Endothelial cell of umbilical vein (primary cell): Measurements from ENCODE around the gene SH3TC1. TPM values are rescaled to one million over a fixed set of nuclear protein-coding genes. Genes with fewer than 3 reads are reported as not detected.

ENCODE experiments used
- BruUV-seq: library from RNA; stranded (reverse); fragments of 400-500 nt; replicated peaks from 2 replicates; lab custom pipeline; 2021; lab: Mats Ljungman, UMichigan
- CTCF ChIA-PET: fragments of 300-600, 350-600 bp; sonication (Branson Sonifier 250); formaldehyde crosslinking; loops from one replicate; lab custom pipeline; 2021; ENCODE audit warnings: antibody characterized with exemption, inconsistent platforms; lab: Charles Lee
- POLR2A ChIA-PET: fragments of 300-600, 350-600 bp; sonication (Branson Sonifier 250); formaldehyde crosslinking; loops from one replicate; lab custom pipeline; 2021; ENCODE audit warnings: antibody characterized with exemption, inconsistent platforms; lab: Charles Lee
- DNase-seq: peaks from one replicate; pipeline ENCODE4 v3.0.0-alpha.2; 2011; ENCODE audit warnings: low read depth, low spot score
- FAIRE-seq: peaks from 2 replicates; lab custom pipeline; 2011; peaks lifted over from hg19 to GRCh38; lab: Jason Lieb, UNC
- H2AFZ ChIP-seq: 2 replicates; pipeline ENCODE4 v1.6.0; 2012; ENCODE audit warnings: low read depth, low read length, control low read depth, inconsistent platforms
- H3K27ac ChIP-seq: 2 replicates; pipeline ENCODE4 v1.5.1; 2011; ENCODE audit warnings: low read depth, mild to moderate bottlenecking, control low read depth, low read length, moderate library complexity; ENCODE audit not compliant: insufficient read depth
- H3K27me3 ChIP-seq, 2 experiments: 2 replicates each; pipeline versions ENCODE4 v1.6.0 to v1.6.1; 2011; ENCODE audit warnings: low read length in 2 of 2, mixed read lengths in 1 of 2; ENCODE audit not compliant: control insufficient read depth in 2 of 2, insufficient read depth in 2 of 2
- H3K36me3 ChIP-seq, 2 experiments: 2 replicates in 1 of 2; 3 replicates in 1 of 2; pipeline ENCODE4 v1.5.1; 2011; ENCODE audit warnings: low read length in 2 of 2, mild to moderate bottlenecking in 1 of 2, moderate library complexity in 1 of 2; ENCODE audit not compliant: control insufficient read depth in 2 of 2, insufficient read depth in 2 of 2; ENCODE audit errors: extremely low read depth in 1 of 2
- H3K4me1 ChIP-seq: 3 replicates; pipeline ENCODE4 v1.5.1; 2011; ENCODE audit warnings: mild to moderate bottlenecking, low read length; ENCODE audit not compliant: control insufficient read depth, insufficient read depth; ENCODE audit errors: extremely low read depth
- H3K4me2 ChIP-seq: 2 replicates; pipeline ENCODE4 v1.6.1; 2011; ENCODE audit warnings: low read length, control low read depth, mixed read lengths; ENCODE audit not compliant: insufficient read depth
- H3K4me3 ChIP-seq, 3 experiments: fragments of 200-600 bp in 1 of 3; sonication (generic), shearing (Covaris generic) in 1 of 3; replicated peaks in 1 of 3; 2 replicates each; pipeline ENCODE4 v1.5.1; 2011 to 2016; ENCODE audit warnings: control low read depth in 3 of 3, low read length in 3 of 3, mild to moderate bottlenecking in 2 of 3, inconsistent platforms in 1 of 3, low read depth in 1 of 3, moderate library complexity in 1 of 3; ENCODE audit not compliant: insufficient read depth in 1 of 3
- H3K79me2 ChIP-seq: 2 replicates; pipeline ENCODE4 v1.6.0; 2012; ENCODE audit warnings: low read length, inconsistent platforms; ENCODE audit not compliant: control insufficient read depth, insufficient read depth
- H3K9ac ChIP-seq: replicated peaks from 2 replicates; pipeline ENCODE3; 2011; ENCODE audit warnings: low read length, control low read depth; ENCODE audit not compliant: insufficient read depth; ENCODE audit errors: extremely low read depth
- H3K9me1 ChIP-seq: replicated peaks from 3 replicates; pipeline ENCODE4 v1.6.0; 2011; ENCODE audit warnings: mild to moderate bottlenecking, low read length; ENCODE audit not compliant: control insufficient read depth, insufficient read depth; ENCODE audit errors: extremely low read depth
- H3K9me3 ChIP-seq: replicated peaks from 2 replicates; pipeline ENCODE4 v1.5.1; 2012; ENCODE audit warnings: low read length, inconsistent platforms; ENCODE audit not compliant: control insufficient read depth, insufficient read depth
- H4K20me1 ChIP-seq: replicated peaks from 2 replicates; pipeline ENCODE3; 2011; ENCODE audit warnings: mild to moderate bottlenecking, low read length; ENCODE audit not compliant: control insufficient read depth, insufficient read depth; ENCODE audit errors: extremely low read depth
- EZH2 ChIP-seq: IDR thresholded peaks from 2 replicates; pipeline ENCODE4 v1.6.1; 2012; ENCODE audit warnings: borderline replicate concordance, low read depth, mild to moderate bottlenecking, moderate library complexity, low read length, inconsistent platforms; ENCODE audit not compliant: severe bottlenecking
- FOS ChIP-seq: IDR thresholded peaks from 2 replicates; pipeline ENCODE4 v1.6.1; 2011; ENCODE audit warnings: mild to moderate bottlenecking, low read length, moderate library complexity, borderline replicate concordance; ENCODE audit not compliant: insufficient read depth
- JUN ChIP-seq: IDR thresholded peaks from 2 replicates; pipeline ENCODE4 v1.6.1; 2011; ENCODE audit warnings: borderline replicate concordance, low read depth; ENCODE audit not compliant: insufficient read length, insufficient read depth
- MYC ChIP-seq: IDR thresholded peaks from one replicate; pipeline ENCODE4 v1.6.1; 2011; ENCODE audit warnings: mild to moderate bottlenecking, low read depth, low read length
- POLR2A ChIP-seq: IDR thresholded peaks from 2 replicates; pipeline ENCODE4 v1.6.1; 2012; ENCODE audit warnings: low read depth, mild to moderate bottlenecking, control low read depth, low read length
- POLR2AphosphoS5 ChIP-seq: IDR thresholded peaks from 2 replicates; pipeline ENCODE4 v1.6.1; 2012; ENCODE audit warnings: low read depth, mild to moderate bottlenecking, control low read depth, low read length, moderate library complexity; ENCODE audit not compliant: insufficient read depth
- dilution Hi-C: fragments of 300-500 bp; cut with MboI; formaldehyde crosslinking; loops from one replicate; pipeline ENCODE4 v1.15.0; 2019; ENCODE audit warnings: low sequenced_read_pairs; ENCODE audit not compliant: extremely low pct_ligation_motif_present
- intact Hi-C: fragments of 100-400 bp; cut with micrococcal nuclease; formaldehyde crosslinking; loops from one replicate; pipeline ENCODE4 v1.10.0; 2022
- polyA plus RNA-seq, 4 experiments: library from polyadenylated mRNA; depleted of rRNA in 3 of 4; stranded (reverse) in 3 of 4; unstranded in 1 of 4; fragments of >200 nt; gene quantifications; 2 replicates each; pipeline versions ENCODE4 v1.2.1 to v1.2.3, GENCODE V29; 2011 to 2012; ENCODE audit warnings: missing spikeins in 1 of 4
- total RNA-seq: library from RNA; stranded (reverse); gene quantifications from 2 replicates; pipeline ENCODE4 v1.2.3, GENCODE V29; 2021
- TF ChIP-seq, protein P1 (sequence below), 2 donors: IDR thresholded peaks; 1 replicate in 1 of 2; 2 replicates in 1 of 2; pipeline ENCODE4 v1.5.1; 2011; ENCODE audit warnings: low read length in 2 of 2, mild to moderate bottlenecking in 2 of 2, moderate library complexity in 2 of 2, control low read depth in 1 of 2, inconsistent platforms in 1 of 2, low read depth in 1 of 2; ENCODE audit not compliant: insufficient read depth in 1 of 2; ENCODE audit errors: extremely low read depth in 1 of 2
- TF ChIP-seq, protein P2 (sequence below): IDR thresholded peaks from 2 replicates; pipeline ENCODE4 v1.6.1; 2011; ENCODE audit not compliant: insufficient read depth, insufficient read length

The SH3TC1 gene
- total and polyA plus RNA-seq, 2 donors (not counting 3 experiments of a cell fraction or from before 2014, with no cell fraction given): 96.5 to 192 TPM

- Histone ChIP-seq H3K4me1 (no peaks in the 10 kb centered on the region), H3K36me3 (peaks cover 27 to 87% of the 10 kb centered on the region in 2 experiments), H3K4me3 (no peak overlapping the region), H3K9me3 (no peaks in the 10 kb centered on the region), H3K79me2 (peaks cover 2% of the 10 kb centered on the region), H3K9ac (no peak overlapping the region), H2AFZ (no peak overlapping the region), H3K27me3 (no peaks in the 10 kb centered on the region), H3K9me1 (no peaks in the 10 kb centered on the region), H3K27ac (no peak overlapping the region), H3K4me2 (no peak overlapping the region), H4K20me1 (no peaks in the 10 kb centered on the region)
- ChIA-PET POLR2A (no interaction called here), CTCF (interaction anchor here (2.9 kb wide), 1 partner anchor 39 kb away, joined by 31 read pairs; no protein-coding TSS in a partner anchor)
- dilution Hi-C loops: no loop called here
- DNase-seq (no peak), FAIRE-seq (no peak)
- intact Hi-C loops: no loop called here
- no TSS peak for BruUV-seq
- TF ChIP-seq EZH2 (no peak), POLR2AphosphoS5 (peak; percentile 39)
These were observed 16.8 kb downstream of the SH3TC1 start for GRCh38 chr4:8215641-8216442.

GRCh38 chr4:8216443-8217245, 17.6 kb downstream of the SH3TC1 start:
- no peaks in the 10 kb centered on the region for H3K79me2 ChIP-seq
- BruUV-seq: no TSS peak
- H3K4me1 ChIP-seq: no peaks in the 10 kb centered on the region
- H3K4me3 ChIP-seq: no peak overlapping the region
- no peak for DNase-seq
- ChIA-PET POLR2A (no interaction called here), CTCF (interaction anchor here (0.9 to 2.7 kb wide), 2 partner anchors 26 to 40 kb away, joined by 3 to 24 read pairs; no protein-coding TSS in a partner anchor)
- no peak for FAIRE-seq
- H2AFZ ChIP-seq: no peak overlapping the region
- dilution Hi-C loops (no loop called here), intact Hi-C loops (no loop called here)
- H3K36me3 ChIP-seq: peaks cover 29 to 91% of the 10 kb centered on the region in 2 experiments
- TF ChIP-seq EZH2 (no peak), POLR2A (no peak), JUN (no peak), POLR2AphosphoS5 (no peak), MYC (no peak), FOS (no peak)
- TF ChIP-seq, protein P1, sequence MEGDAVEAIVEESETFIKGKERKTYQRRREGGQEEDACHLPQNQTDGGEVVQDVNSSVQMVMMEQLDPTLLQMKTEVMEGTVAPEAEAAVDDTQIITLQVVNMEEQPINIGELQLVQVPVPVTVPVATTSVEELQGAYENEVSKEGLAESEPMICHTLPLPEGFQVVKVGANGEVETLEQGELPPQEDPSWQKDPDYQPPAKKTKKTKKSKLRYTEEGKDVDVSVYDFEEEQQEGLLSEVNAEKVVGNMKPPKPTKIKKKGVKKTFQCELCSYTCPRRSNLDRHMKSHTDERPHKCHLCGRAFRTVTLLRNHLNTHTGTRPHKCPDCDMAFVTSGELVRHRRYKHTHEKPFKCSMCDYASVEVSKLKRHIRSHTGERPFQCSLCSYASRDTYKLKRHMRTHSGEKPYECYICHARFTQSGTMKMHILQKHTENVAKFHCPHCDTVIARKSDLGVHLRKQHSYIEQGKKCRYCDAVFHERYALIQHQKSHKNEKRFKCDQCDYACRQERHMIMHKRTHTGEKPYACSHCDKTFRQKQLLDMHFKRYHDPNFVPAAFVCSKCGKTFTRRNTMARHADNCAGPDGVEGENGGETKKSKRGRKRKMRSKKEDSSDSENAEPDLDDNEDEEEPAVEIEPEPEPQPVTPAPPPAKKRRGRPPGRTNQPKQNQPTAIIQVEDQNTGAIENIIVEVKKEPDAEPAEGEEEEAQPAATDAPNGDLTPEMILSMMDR (IDR thresholded peaks at IDR 0.05; ENCODE audit: extremely low read depth in 1 of 2, insufficient read depth in 1 of 2, low read depth in 1 of 2, low read length in 2 of 2): no peak
- TF ChIP-seq, protein P2, sequence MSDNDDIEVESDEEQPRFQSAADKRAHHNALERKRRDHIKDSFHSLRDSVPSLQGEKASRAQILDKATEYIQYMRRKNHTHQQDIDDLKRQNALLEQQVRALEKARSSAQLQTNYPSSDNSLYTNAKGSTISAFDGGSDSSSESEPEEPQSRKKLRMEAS: no peak
- no peak overlapping the region for H3K9ac ChIP-seq
- H4K20me1 ChIP-seq: no peaks in the 10 kb centered on the region
- no peak overlapping the region for H3K27ac ChIP-seq
- H3K4me2 ChIP-seq: no peak overlapping the region
- no peaks in the 10 kb centered on the region for H3K27me3 ChIP-seq
- no peaks in the 10 kb centered on the region for H3K9me3 ChIP-seq
- no peaks in the 10 kb centered on the region for H3K9me1 ChIP-seq
